K562 treated with DMSO at 1 percent for 12 hours (cell line): ENCODE measurements around the gene CIDEC. TPM values are rescaled to one million over a fixed set of nuclear protein-coding genes. Genes with fewer than 3 reads are reported as not detected.

Source experiments
- total RNA-seq: library from RNA; unstranded; fragments of 300-600 nt; gene quantifications from 2 replicates; pipeline ENCODE4 v1.2.3, GENCODE V29; 2022; ENCODE audit not compliant: insufficient read depth

Gene CIDEC, protein sequence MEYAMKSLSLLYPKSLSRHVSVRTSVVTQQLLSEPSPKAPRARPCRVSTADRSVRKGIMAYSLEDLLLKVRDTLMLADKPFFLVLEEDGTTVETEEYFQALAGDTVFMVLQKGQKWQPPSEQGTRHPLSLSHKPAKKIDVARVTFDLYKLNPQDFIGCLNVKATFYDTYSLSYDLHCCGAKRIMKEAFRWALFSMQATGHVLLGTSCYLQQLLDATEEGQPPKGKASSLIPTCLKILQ
- total RNA-seq: not detected in 2 replicates

DNA sequence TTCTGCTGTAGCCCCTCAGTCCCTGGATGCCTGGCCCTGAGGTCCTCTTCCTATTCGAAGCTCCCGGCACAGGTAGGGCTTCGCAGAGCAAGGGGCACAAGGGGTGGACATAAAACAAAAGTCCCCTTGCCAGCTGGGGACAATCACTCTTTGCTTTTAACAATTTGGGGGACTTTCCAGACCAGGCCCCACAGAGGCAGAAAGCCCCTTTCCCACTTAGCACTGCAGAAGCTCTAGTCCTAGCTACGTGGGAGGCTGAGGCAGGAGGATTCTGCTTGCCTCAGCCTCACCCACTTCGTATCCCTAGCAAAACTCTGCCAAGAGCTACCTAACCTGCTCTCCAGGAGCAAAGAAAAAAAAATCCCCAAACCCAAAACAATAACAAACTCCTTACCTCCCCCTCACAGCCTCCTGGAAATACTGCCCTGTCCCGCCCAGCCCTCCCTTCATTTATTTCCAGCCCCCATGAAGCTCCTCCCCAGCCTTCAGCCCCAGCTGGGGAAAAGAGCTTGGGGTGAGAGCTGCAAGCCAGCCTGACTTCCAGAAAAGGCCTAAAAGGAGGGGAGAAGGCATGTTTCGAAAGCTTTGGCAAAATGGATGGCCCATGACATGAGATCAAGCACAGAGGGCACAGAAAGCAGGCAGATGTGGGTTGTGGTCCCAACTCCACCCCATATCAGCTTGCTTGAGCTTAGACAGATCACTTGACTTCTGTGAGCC is at the start of gene CIDEC:
TSS of gene CIDEC (minus strand) at position 424 of the 720 bp plus-strand sequence. CDS start 1,767 bp downstream, outside the sequence.

DNA sequence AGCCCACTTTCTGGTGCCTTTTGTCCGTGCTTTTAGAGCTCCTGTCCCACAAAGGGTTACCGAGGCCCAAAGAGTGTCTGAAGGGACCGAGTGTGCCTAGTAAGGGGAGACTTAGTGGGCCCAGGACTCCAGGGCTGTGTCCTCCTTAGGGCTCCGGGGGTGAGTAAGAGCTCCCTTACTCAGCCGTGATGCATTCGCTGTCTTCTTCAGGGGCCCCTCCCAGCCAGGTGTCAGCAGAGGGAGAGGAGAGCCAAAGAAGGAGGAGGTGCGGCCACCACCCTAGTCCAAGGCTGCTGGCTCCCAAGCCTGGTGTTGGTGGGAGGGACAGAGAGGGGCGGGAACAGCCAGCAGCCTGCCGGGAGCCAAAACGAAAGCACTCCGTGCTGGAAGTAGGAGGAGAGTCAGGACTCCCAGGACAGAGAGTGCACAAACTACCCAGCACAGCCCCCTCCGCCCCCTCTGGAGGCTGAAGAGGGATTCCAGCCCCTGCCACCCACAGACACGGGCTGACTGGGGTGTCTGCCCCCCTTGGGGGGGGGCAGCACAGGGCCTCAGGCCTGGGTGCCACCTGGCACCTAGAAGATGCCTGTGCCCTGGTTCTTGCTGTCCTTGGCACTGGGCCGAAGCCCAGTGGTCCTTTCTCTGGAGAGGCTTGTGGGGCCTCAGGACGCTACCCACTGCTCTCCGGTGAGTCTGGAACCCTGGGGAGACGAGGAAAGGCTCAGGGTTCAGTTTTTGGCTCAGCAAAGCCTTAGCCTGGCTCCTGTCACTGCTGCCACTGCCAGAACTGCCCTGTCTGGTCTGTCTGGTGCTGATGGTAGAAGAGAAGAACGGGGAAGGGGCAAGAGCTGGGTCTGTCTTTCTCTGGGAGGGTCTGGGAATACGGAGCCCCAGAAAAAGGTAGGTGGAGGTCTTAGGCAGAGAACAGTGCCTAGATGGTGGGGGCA is 37.0 kb upstream of the CIDEC start, which contains the start of gene IL17RC:
TSS of gene IL17RC (plus strand) at position 365 of the 947 bp plus-strand sequence. CDS start at position 583, 218 bp downstream.

DNA sequence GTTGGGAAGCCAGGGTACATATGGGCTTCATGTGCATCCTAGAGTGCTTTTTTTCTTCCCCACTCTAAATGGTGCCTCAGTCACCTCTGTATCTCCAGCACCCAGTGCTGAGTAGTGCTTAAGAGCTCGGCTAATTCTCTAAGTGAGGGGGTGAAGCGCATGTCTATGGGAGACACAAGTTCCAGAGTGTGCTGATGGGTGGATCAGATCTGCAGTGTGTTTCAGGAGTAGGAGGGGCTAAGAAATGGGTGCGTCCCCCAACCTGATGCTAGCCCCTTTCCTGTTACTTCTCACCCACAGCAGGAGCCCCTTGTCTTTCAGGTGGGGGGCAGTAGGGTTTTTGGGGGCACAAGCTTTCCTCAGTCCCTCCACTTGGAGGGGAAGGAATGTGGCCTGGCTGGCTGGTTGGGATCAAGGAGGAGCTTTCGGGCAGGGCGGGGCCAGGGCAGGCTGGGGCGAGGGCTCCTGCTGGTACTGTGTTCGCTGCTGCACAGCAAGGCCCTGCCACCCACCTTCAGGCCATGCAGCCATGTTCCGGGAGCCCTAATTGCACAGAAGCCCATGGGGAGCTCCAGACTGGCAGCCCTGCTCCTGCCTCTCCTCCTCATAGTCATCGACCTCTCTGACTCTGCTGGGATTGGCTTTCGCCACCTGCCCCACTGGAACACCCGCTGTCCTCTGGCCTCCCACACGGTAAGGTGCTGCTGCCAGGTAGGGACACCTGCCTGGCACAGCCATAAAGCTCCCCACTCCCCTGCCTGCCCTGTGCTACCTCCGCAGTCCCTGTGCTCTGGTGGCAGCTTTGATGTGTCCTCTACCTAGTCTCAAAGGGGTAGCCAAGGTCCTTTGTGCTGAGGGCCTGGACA is 22.6 kb upstream of the CIDEC start, which contains the start of gene IL17RE:
TSS of gene IL17RE (plus strand) at position 477 of the 866 bp plus-strand sequence. CDS start at position 562, 85 bp downstream.

DNA sequence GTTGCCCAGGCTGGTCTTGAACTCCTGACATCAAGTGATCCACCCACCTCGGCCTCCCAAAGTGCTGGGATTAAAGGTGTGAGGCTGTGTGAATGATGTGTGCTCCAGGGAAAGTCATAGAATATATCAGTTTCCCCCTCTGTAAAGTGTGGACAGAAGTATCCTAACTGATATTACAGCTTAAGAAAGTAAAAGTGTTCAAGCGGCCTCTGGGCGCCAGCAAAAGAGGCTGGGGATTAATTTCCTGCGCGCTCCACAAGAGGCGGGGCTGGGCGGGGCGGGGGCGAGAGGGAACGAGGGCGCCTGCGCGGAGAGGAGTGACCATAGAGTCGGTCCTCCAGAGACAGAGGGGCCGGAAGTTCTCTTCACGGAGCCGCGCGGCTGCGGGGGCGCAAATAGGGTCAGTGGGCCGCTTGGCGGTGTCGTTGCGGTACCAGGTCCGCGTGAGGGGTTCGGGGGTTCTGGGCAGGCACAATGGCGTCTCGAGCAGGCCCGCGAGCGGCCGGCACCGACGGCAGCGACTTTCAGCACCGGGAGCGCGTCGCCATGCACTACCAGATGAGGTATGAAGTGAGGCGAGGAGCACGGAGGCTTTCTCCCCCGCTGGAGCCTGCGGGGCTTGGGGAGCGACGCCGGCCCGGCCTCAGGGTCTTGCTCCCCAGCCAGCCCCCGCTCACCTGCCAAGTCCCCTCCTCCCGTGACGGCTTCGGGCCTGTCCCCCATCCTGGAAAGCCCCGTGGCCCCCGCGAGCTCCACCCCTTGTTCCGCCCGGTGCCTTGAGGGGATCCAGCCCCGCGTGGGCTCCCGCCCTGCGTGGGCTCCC is 10.4 kb upstream of the CIDEC start, which contains the start of gene JAGN1:
TSS of gene JAGN1 (plus strand) at position 362 of the 823 bp plus-strand sequence. CDS start at position 475, 113 bp downstream.

DNA sequence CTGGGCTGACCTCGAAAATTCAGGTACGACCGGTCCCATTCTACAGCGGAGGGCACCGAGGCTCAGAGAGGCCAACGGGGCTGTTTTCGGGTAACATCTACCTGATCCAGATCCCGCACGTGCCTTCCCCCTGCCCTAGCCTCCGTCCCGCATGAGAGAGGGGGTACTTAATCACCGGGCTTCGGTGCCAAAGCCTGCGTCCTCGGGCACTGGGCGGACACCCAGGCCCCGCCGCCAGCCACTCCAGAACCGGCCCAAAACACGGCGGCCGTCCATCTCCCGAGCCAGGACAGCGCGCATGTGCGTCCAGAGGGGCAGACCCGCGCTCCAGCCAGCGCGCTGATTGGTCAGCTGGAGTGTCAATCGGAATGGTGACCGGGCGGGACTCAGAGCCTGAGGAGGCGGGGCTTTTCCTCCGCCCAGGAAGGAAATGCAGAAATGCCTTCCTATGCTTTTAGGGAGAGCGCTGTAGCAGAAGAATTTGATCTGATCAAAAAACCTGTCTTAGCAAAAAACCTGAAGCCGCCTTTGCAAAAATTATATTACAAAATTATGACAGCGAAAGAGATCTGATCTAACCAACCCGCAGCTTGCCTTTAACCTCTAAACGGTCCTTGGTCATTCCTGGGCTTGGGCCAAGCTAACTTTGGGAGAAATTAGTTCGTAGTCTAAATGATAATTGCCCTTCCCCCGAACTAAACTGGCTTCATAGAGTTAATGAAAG is 36.2 kb downstream of the CIDEC start, which contains the start of gene RPUSD3:
TSS of gene RPUSD3 (minus strand) at position 294 of the 724 bp plus-strand sequence. CDS start at position 276, 18 bp downstream.

Other genes starting within 250 kb of the CIDEC start
- gene MTMR14, start 230.7 kb downstream of the CIDEC start, total RNA-seq: 53.3 and 72.2 TPM in 2 replicates
- not detected in 2 replicates for gene CPNE9, start 176.4 kb downstream of the CIDEC start, total RNA-seq
- 14.7 and 30.4 TPM in 2 replicates for gene BRPF1, start 148.5 kb downstream of the CIDEC start, total RNA-seq
- gene OGG1, start 130.3 kb downstream of the CIDEC start, total RNA-seq: 21.3 and 31.6 TPM in 2 replicates
- gene CAMK1, start 110.3 kb downstream of the CIDEC start, total RNA-seq: 11.2 and 13.1 TPM in 2 replicates
- gene TADA3, start 87.8 kb downstream of the CIDEC start, total RNA-seq: 103 TPM in 2 replicates
- gene ARPC4, start 87.2 kb downstream of the CIDEC start, total RNA-seq: 37.5 and 57.4 TPM in 2 replicates
- 41.4 and 97.9 TPM in 2 replicates for gene TTLL3, start 70.0 kb downstream of the CIDEC start, total RNA-seq
- 77.6 and 82.0 TPM in 2 replicates for gene RPUSD3, start 36.2 kb downstream of the CIDEC start, total RNA-seq
- gene JAGN1, start 10.4 kb upstream of the CIDEC start, total RNA-seq: 57.8 and 66.0 TPM in 2 replicates
- 0.64 and 0.67 TPM in 2 replicates for gene IL17RE, start 22.6 kb upstream of the CIDEC start, total RNA-seq
- gene IL17RC, start 36.8 kb upstream of the CIDEC start, total RNA-seq: 34.1 and 39.6 TPM in 2 replicates
- 18.5 and 28.3 TPM in 2 replicates for gene CRELD1, start 53.6 kb upstream of the CIDEC start, total RNA-seq
- 1.3 and 2.8 TPM in 2 replicates for gene PRRT3, start 72.2 kb upstream of the CIDEC start, total RNA-seq
- 34.7 and 41.6 TPM in 2 replicates for gene EMC3, start 106.6 kb upstream of the CIDEC start, total RNA-seq
- gene FANCD2, start 146.2 kb upstream of the CIDEC start, total RNA-seq: 39.2 and 80.6 TPM in 2 replicates
- gene FANCD2OS, start 228.0 kb upstream of the CIDEC start, total RNA-seq: not detected in 2 replicates
- 261 and 291 TPM in 2 replicates for gene BRK1, start 235.4 kb upstream of the CIDEC start, total RNA-seq